Measurements from ENCODE around the gene EFCAB8.
"Not testable (repeated sequence)": the region's sequence is repeated elsewhere in the genome, so short reads cannot be mapped to it uniquely, and the experiment has no call there.

The EFCAB8 gene

DNA sequence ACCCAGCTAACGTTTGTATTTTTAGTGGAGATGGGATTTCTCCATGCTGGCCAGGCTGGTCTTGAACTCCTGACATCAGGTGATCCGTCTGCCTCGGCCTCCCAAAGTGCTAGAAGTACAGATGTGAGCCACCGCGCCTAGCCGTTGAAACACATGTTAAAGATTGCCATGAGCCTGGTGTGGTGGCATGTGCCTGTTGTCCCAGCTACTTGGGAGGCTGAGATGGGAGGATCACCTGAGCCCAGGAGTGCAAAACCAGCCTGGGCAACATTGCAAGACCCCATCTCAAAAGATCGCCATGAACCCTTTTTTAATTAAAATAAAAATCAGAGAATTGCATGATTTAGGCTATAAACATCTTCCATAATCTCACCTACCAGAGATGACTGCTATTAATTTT is 2.7 kb downstream of the EFCAB8 start:
- TF ChIP-seq, protein P1, sequence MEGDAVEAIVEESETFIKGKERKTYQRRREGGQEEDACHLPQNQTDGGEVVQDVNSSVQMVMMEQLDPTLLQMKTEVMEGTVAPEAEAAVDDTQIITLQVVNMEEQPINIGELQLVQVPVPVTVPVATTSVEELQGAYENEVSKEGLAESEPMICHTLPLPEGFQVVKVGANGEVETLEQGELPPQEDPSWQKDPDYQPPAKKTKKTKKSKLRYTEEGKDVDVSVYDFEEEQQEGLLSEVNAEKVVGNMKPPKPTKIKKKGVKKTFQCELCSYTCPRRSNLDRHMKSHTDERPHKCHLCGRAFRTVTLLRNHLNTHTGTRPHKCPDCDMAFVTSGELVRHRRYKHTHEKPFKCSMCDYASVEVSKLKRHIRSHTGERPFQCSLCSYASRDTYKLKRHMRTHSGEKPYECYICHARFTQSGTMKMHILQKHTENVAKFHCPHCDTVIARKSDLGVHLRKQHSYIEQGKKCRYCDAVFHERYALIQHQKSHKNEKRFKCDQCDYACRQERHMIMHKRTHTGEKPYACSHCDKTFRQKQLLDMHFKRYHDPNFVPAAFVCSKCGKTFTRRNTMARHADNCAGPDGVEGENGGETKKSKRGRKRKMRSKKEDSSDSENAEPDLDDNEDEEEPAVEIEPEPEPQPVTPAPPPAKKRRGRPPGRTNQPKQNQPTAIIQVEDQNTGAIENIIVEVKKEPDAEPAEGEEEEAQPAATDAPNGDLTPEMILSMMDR (IDR thresholded peaks at IDR 0.05; ENCODE audit: low read depth, low read length), result no peak
- DNase-seq (ENCODE audit: extremely low read depth, low read depth), result no peak

DNA sequence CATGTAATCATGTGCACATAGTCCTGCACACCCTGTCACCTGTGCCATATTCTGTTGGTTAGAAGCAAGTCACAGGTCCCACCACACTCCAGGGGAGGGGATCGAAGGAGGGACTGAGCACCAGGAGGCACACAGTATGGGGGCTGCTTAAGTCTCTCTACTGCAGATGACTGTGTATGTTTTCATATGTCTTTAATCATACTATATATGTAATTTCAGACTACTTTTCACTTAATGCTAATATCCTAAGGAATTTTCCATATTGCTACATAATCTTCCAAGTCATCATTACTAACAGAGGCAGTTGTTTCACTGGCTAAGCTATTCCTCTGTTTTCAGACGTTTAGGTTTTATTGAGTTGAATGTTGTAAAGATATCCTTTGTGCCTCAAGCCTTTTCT is 10.8 kb downstream of the EFCAB8 start:
- TF ChIP-seq, protein P1 (IDR thresholded peaks at IDR 0.05; ENCODE audit: low read depth, low read length), result no peak
- DNase-seq (ENCODE audit: extremely low read depth, low read depth), result no peak

DNA sequence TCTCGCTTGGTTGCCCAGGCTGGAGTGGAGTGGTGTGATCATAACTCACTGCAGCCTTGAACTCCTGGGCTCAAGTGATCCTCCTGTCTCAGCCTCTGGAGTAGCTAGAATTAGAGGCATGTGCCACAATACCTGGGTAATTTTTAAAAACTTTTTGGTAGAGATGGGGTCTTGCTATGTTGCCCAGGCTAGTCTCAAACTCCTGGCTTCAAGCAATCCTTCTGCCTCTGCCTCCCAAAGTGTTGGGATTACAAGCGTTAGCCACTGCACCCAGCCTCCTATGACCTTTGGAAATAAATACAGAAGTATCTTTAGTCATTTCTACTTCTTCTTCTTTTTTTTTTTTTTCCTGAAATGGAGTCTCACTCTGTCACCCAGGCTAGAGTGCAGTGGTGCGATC is 11.8 kb downstream of the EFCAB8 start:
- not testable (repeated sequence) for DNase-seq (ENCODE audit: extremely low read depth, low read depth)

DNA sequence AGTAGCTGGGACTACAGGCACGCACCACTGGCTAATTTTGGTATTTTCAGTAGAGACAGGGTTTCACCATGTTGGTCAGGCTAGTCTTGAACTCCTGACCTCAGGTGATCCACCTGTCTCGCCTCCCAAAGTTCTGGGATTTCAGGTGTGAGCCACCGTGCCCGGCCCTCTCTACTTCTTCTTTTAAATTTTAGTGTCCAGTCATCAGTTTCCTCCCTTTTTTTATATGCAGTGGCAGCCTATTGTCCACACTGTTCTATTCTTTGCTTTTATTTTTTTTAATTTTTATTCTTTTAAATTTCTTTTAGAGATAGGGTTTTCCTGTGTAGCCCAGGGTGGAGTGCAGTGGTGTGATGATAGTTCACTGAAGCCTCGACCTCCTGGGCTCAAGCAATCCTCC is 12.3 kb downstream of the EFCAB8 start:
- TF ChIP-seq, protein P1 (IDR thresholded peaks at IDR 0.05; ENCODE audit: low read depth, low read length), result no peak
- DNase-seq (ENCODE audit: extremely low read depth, low read depth), result no peak

DNA sequence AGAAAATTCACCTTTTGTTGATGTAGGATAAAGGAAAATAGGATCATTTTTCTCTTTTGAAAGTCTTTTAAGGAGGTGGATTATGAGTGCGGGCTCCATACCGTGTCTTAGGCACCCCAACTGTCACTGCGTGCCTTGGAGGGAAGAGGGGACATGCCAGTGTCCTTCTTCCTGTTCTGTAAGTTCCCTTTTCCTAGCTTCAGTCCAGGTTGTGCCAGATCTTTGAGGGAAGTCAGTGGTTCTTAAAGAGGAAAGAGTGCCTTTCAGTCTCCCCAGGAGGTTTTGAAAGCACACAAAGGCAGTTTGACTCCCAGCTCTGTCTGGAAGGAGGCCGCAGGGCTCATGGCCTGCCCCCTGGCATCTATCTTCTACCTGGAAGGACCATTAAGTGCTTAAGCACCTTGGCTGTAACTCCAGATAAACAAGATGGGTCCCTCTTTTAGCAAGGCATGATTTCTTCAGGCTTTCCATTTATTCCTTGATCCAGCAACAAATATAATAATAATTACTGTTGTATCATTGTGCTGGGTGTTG is 13.0 kb downstream of the EFCAB8 start:
- TF ChIP-seq, protein P1 (IDR thresholded peaks at IDR 0.05; ENCODE audit: low read depth, low read length), result no peak
- no peak for DNase-seq (ENCODE audit: extremely low read depth, low read depth)

DNA sequence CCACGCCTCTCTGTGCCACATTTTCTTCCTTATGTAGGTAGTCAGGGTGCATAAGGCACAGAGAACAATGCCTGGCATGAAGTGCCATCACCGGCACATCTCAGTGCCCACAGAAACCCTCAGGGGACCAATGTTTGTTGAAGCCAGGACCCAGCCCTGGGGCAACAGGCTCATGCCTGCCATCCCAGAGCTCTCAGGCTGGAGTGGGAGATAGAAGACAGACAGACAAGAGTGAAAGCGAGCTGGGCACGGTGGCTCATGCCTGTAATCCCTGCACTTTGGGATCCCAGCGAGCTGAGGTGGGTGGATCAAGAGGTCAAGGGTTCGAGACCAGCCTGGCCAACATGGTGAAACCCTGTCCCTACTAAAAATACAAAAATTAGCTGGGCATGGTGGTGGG is 13.5 kb downstream of the EFCAB8 start:
- DNase-seq (ENCODE audit: extremely low read depth, low read depth), result no peak
- TF ChIP-seq, protein P1 (IDR thresholded peaks at IDR 0.05; ENCODE audit: low read depth, low read length), result no peak

DNA sequence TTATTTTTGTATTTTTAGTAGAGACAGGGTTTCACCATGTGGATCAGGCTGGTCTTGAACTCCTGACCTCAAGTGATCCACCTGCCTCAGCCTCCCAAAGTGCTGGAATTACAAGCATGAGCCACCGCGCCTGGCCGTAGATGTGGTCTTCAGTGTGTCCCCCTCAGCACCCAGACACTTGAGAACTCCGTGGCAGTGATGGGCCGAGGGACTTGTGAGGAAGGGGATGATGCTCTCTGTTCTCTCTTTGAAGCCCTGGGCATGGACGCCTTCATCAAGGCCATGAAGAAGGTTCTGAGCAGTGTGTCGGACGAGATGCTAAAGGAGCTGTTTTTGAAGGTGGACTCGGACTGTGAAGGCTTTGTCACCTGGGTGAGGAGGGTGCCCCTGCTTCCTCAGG is 16.9 kb downstream of the EFCAB8 start:
- DNase-seq (ENCODE audit: extremely low read depth, low read depth), result no peak
- TF ChIP-seq, protein P1 (IDR thresholded peaks at IDR 0.05; ENCODE audit: low read depth, low read length), result no peak

DNA sequence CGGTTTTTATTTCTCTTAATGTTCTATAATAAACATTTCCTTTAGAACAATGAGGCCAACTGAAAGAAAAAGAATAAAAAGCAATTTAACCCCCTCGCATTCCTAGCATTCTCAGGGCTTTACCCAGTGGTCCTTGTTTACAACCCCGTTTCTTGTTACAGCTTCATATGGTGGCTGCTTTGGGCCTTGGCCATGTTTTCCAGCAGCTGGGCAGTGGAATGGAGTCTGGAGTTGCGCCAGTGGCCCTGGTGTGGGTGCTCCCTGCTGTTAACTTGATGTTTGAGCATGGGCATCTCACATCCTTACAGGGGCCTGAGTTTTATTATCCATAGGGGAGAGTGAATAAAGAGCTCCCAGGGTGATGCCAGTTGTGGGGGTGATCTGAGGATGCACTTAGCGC is 18.8 kb downstream of the EFCAB8 start:
- DNase-seq (ENCODE audit: extremely low read depth, low read depth), result peak; percentile 43
- TF ChIP-seq, protein P1 (IDR thresholded peaks at IDR 0.05; ENCODE audit: low read depth, low read length), result no peak

All from AG09319 (cell line).